OCI-LY1 (cell line): Measurements from ENCODE around the gene TADA1.

Source experiments
- CTCF ChIP-seq: fragments of 200-600 bp; sonication (generic), shearing (Covaris generic); IDR thresholded peaks from 2 replicates; pipeline ENCODE4 v1.5.1; 2017; ENCODE audit warnings: mild to moderate bottlenecking, antibody characterized with exemption, low read length, moderate library complexity, mixed read lengths
- EZH2 ChIP-seq: fragments of 200-600 bp; sonication (generic), shearing (Covaris generic); IDR thresholded peaks from 2 replicates; pipeline ENCODE4 v1.8.0; 2017; ENCODE audit warnings: borderline replicate concordance, mixed run types, mild to moderate bottlenecking, antibody characterized with exemption, low read length, moderate library complexity, mixed read lengths

- no peak for TF ChIP-seq CTCF
- TF ChIP-seq EZH2: no peak
Observed at GRCh38 chr1:166899769-166900168, 23.7 kb upstream of the TADA1 start.
